ENCODE measurements around the gene ZNF562. TPM values are rescaled to one million over a fixed set of nuclear protein-coding genes. Genes with fewer than 3 reads are reported as not detected.
"Not testable (repeated sequence)": the region's sequence is repeated elsewhere in the genome, so short reads cannot be mapped to it uniquely, and the experiment has no call there.

Gene ZNF562
- total and polyA plus RNA-seq, 11 donors: 7.0 to 24.1 (median 19.1) TPM

- Histone ChIP-seq H3K4me3 (no peak overlapping the region), H3K27ac (no peak overlapping the region), H3K27me3 (no peaks in the 10 kb centered on the region), H3K9me3 (peaks cover 0 to 14% (median 5%) of the 10 kb centered on the region in 12 donors), H3K4me1 (peaks cover 0 to 6% (median 0%) of the 10 kb centered on the region in 12 donors), H3K36me3 (peaks cover 3 to 65% (median 59%) of the 10 kb centered on the region in 9 donors)
- ATAC-seq (no peak), DNase-seq (no peak)
- WGBS, 4 donors: 51 to 71% (median 60%) methylated on average over 2 of the region's 2 CpGs
- intact Hi-C loops (cut with DNase I): no loop called here
- no peak for TF ChIP-seq CTCF (IDR thresholded peaks at IDR 0.05)
- TF ChIP-seq POLR2A (IDR thresholded peaks at IDR 0.05): no peak
Observed at GRCh38 chr19:9658769-9659168, 16.1 kb downstream of the ZNF562 start.

- ATAC-seq; H3K27me3 ChIP-seq; H3K4me3 ChIP-seq; DNase-seq; H3K27ac ChIP-seq; intact Hi-C loops (cut with DNase I); H3K4me1 ChIP-seq: not testable (repeated sequence)
- 91 to 99% (median 93%) methylated on average over 5 of the region's 5 CpGs for WGBS, 4 donors
- H3K36me3 ChIP-seq: peaks cover 5 to 95% (median 88%) of the 10 kb centered on the region in 9 donors
- peaks cover 0 to 45% (median 28%) of the 10 kb centered on the region in 12 donors for H3K9me3 ChIP-seq
Observed at GRCh38 chr19:9653066-9653555, 21.8 kb downstream of the ZNF562 start.

- DNase-seq; H3K4me1 ChIP-seq; H3K27me3 ChIP-seq; intact Hi-C loops (cut with DNase I); H3K4me3 ChIP-seq; H3K27ac ChIP-seq; ATAC-seq: not testable (repeated sequence)
- Histone ChIP-seq H3K36me3 (peaks cover 5 to 91% (median 88%) of the 10 kb centered on the region in 9 donors), H3K9me3 (peaks cover 0 to 45% (median 28%) of the 10 kb centered on the region in 12 donors)
- 94 to 100% (median 97%) methylated on average over 3 of the region's 3 CpGs for WGBS, 4 donors
Observed at GRCh38 chr19:9651464-9651863, 23.4 kb downstream of the ZNF562 start.

- WGBS, 4 donors: 84 to 95% (median 92%) methylated on average over 5 of the region's 5 CpGs
- intact Hi-C loops (cut with DNase I): no loop called here
- TF ChIP-seq POLR2A (IDR thresholded peaks at IDR 0.05): no peak
- no peak for TF ChIP-seq CTCF (IDR thresholded peaks at IDR 0.05)
- H3K36me3 ChIP-seq: peaks cover 3 to 88% (median 81%) of the 10 kb centered on the region in 9 donors
- H3K9me3 ChIP-seq: peaks cover 0 to 45% (median 28%) of the 10 kb centered on the region in 12 donors
- no peaks in the 10 kb centered on the region for H3K4me1 ChIP-seq
- no peak overlapping the region for H3K27ac ChIP-seq
- DNase-seq (no peak), ATAC-seq (no peak)
- no peaks in the 10 kb centered on the region for H3K27me3 ChIP-seq
- H3K4me3 ChIP-seq: no peak overlapping the region
Observed at GRCh38 chr19:9650345-9650744, 24.6 kb downstream of the ZNF562 start.

- Histone ChIP-seq H3K36me3 (peaks cover 0 to 68% (median 40%) of the 10 kb centered on the region in 9 donors), H3K4me1 (no peaks in the 10 kb centered on the region), H3K4me3 (no peak overlapping the region), H3K27me3 (no peaks in the 10 kb centered on the region), H3K27ac (no peak overlapping the region), H3K9me3 (no peaks in the 10 kb centered on the region)
- no peak for ATAC-seq
- intact Hi-C loops (cut with DNase I): no loop called here
- TF ChIP-seq CTCF (IDR thresholded peaks at IDR 0.05) (no peak), POLR2A (IDR thresholded peaks at IDR 0.05) (no peak)
- no peak for DNase-seq
- 91 to 95% (median 93%) methylated on average over 1 of the region's 1 CpG for WGBS, 4 donors
Observed at GRCh38 chr19:9645472-9645871, 29.4 kb downstream of the ZNF562 start.

Measured in heart left ventricle (tissue), 16 donors.